Activated T-cell treated with anti-CD3 and anti-CD28 coated beads for 24 hours (primary cell): ENCODE measurements around the gene CUL2.
"Not testable (repeated sequence)": the region's sequence is repeated elsewhere in the genome, so short reads cannot be mapped to it uniquely, and the experiment has no call there.

Experiments
- DNase-seq: peaks from one replicate; pipeline ENCODE4 v3.0.0-alpha.2; 2020; ENCODE audit warnings: low read depth

CUL2 gene

GRCh38 chr10:35079763-35080162 is 10.4 kb downstream of the CUL2 start:
- no peak for DNase-seq

GRCh38 chr10:35079265-35079664 is 10.9 kb downstream of the CUL2 start:
- DNase-seq: no peak

GRCh38 chr10:35075228-35075627 is 14.9 kb downstream of the CUL2 start:
- no peak for DNase-seq

- DNase-seq: no peak
Measured at GRCh38 chr10:35074266-35074665, 15.9 kb downstream of the CUL2 start.

- DNase-seq: no peak
Measured at GRCh38 chr10:35070521-35070920, 19.6 kb downstream of the CUL2 start.

GRCh38 chr10:35063837-35064454 is 26.2 kb downstream of the CUL2 start:
- no peak for DNase-seq

GRCh38 chr10:35059481-35059880 is 30.7 kb downstream of the CUL2 start:
- DNase-seq: no peak

- DNase-seq: no peak
Measured at GRCh38 chr10:35058686-35059085, 31.5 kb downstream of the CUL2 start.

GRCh38 chr10:35058134-35058533 is 32.0 kb downstream of the CUL2 start:
- no peak for DNase-seq

GRCh38 chr10:35056686-35057085 is 33.5 kb downstream of the CUL2 start:
- no peak for DNase-seq

GRCh38 chr10:35056133-35056532 is 34.0 kb downstream of the CUL2 start:
- DNase-seq: no peak

GRCh38 chr10:35050568-35050967 is 39.6 kb downstream of the CUL2 start:
- no peak for DNase-seq

- DNase-seq: no peak
Measured at GRCh38 chr10:35046074-35046473, 44.1 kb downstream of the CUL2 start.

- DNase-seq: not testable (repeated sequence)
Measured at GRCh38 chr10:35045275-35045674, 44.9 kb downstream of the CUL2 start.

- DNase-seq: no peak
Measured at GRCh38 chr10:35043796-35044344, 46.3 kb downstream of the CUL2 start.

GRCh38 chr10:35042783-35043182 is 47.4 kb downstream of the CUL2 start:
- DNase-seq: no peak

GRCh38 chr10:35041502-35041879 is 48.6 kb downstream of the CUL2 start:
- no peak for DNase-seq

- no peak for DNase-seq
Measured at GRCh38 chr10:35040760-35041501, 49.2 kb downstream of the CUL2 start.

- no peak for DNase-seq
Measured at GRCh38 chr10:35037104-35037503, 53.0 kb downstream of the CUL2 start.

GRCh38 chr10:35035606-35036005 is 54.5 kb downstream of the CUL2 start:
- no peak for DNase-seq

- no peak for DNase-seq
Measured at GRCh38 chr10:35027567-35027966, 62.6 kb downstream of the CUL2 start.

- DNase-seq: no peak
Measured at GRCh38 chr10:35025916-35026315, 64.2 kb downstream of the CUL2 start.

GRCh38 chr10:35020481-35020880 is 69.7 kb downstream of the CUL2 start:
- DNase-seq: no peak
